Erythroblast (primary cell): ENCODE results near the gene GLRA2.

Experiments
- GATA1 ChIP-seq: IDR thresholded peaks from 2 replicates; pipeline ENCODE4 v1.6.1; 2011; ENCODE audit warnings: low read depth, mild to moderate bottlenecking, control low read depth, low read length, moderate library complexity
- POLR2A ChIP-seq: IDR thresholded peaks from 2 replicates; pipeline ENCODE4 v1.6.1; 2011; ENCODE audit warnings: mild to moderate bottlenecking, low read length

GRCh38 chrX:14573161-14573560 lies 43.8 kb downstream of the GLRA2 start:
- TF ChIP-seq POLR2A, result no peak
- no peak for TF ChIP-seq GATA1
